ENCODE measurements around the gene SUPT3H. TPM values are rescaled to one million over a fixed set of nuclear protein-coding genes. Genes with fewer than 3 reads are reported as not detected.

The SUPT3H gene
- total RNA-seq, 2 experiments from 2014 or later: 8.2 to 11.7 TPM

DNA sequence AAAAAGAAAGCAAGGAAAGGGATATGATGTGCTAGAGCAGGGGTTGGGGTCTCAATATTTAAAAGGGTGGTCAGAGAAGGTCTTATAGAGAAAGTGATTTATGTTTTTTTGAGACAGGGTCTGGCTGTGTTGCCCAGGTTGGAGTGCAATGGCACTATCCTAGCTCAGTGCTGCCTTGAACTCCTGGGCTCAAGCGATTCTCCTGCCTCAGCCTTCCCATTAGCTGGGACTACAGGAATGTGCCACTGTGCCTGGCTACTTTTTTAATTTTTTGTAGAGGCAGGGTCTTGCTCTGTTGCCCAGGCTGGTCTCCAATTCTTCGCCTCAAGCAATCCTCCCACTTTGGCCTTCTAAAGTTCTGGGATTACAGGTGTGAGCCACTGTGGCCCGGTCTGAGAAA, 557.0 kb downstream of the SUPT3H start:
- Mint-ChIP-seq H3K36me3 (peaks cover 24% of the 10 kb centered on the region), H3K9me3 (ENCODE audit: low read depth) (peaks cover 7% of the 10 kb centered on the region), H3K27ac (no peak overlapping the region), H3K4me3 (no peak overlapping the region), H3K27me3 (no peaks in the 10 kb centered on the region), H3K4me1 (no peaks in the 10 kb centered on the region)
- CTCF ChIA-PET: interaction anchor here (1.1 to 1.3 kb wide), 2 partner anchors 92 to 708 kb away, joined by 3 read pairs; no protein-coding TSS in a partner anchor
- DNase-seq (no peak), ATAC-seq (no peak)

DNA sequence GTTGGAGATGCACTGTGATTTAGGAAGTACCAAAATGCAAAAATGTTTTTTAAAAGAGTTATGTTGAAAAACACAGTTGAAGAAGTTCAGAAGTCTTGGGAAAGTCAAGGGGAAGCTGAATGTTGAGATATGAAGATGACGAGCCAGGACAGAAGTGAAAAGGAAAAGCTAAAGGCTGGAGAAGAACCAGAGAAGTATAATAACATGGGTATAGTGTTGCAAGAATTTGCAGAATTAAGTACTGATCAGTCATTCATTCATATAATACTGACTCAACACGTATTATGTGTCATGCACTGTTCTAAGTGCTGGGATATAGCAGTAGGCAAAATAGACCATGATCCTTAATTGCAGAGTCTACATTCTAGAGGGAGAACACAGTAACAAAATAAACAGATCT, 557.4 kb downstream of the SUPT3H start:
- ATAC-seq (no peak), DNase-seq (no peak)
- no peak overlapping the region for H3K4me3 Mint-ChIP-seq
- no peaks in the 10 kb centered on the region for H3K27me3 Mint-ChIP-seq
- H3K4me1 Mint-ChIP-seq: no peaks in the 10 kb centered on the region
- peaks cover 21% of the 10 kb centered on the region for H3K36me3 Mint-ChIP-seq
- no peak overlapping the region for H3K27ac Mint-ChIP-seq
- peaks cover 7% of the 10 kb centered on the region for H3K9me3 Mint-ChIP-seq (ENCODE audit: low read depth)
- CTCF ChIA-PET: interaction anchor here (1.3 kb wide), 1 partner anchor 92 kb away, joined by 3 read pairs; no protein-coding TSS in a partner anchor

- no peaks in the 10 kb centered on the region for H3K27me3 Mint-ChIP-seq
- H3K9me3 Mint-ChIP-seq (ENCODE audit: low read depth): peaks cover under 1% of the 10 kb centered on the region
- H3K27ac Mint-ChIP-seq: no peak overlapping the region
- no peak overlapping the region for H3K4me3 Mint-ChIP-seq
- ATAC-seq: no peak
- DNase-seq: no peak
- CTCF ChIA-PET: interaction anchor here (0.7 kb wide), 1 partner anchor 579 kb away, joined by 3 read pairs; no protein-coding TSS in a partner anchor
- peaks cover 13% of the 10 kb centered on the region for H3K4me1 Mint-ChIP-seq
- peaks cover 20% of the 10 kb centered on the region for H3K36me3 Mint-ChIP-seq
Observed at GRCh38 chr6:44811456-44811855, 566.3 kb downstream of the SUPT3H start.

- CTCF ChIA-PET: no interaction called here
- no peak for DNase-seq
- no peaks in the 10 kb centered on the region for H3K9me3 Mint-ChIP-seq (ENCODE audit: low read depth)
- H3K36me3 Mint-ChIP-seq: peaks cover 18% of the 10 kb centered on the region
- no peaks in the 10 kb centered on the region for H3K27me3 Mint-ChIP-seq
- H3K27ac Mint-ChIP-seq: no peak overlapping the region
- peaks cover 13% of the 10 kb centered on the region for H3K4me1 Mint-ChIP-seq
- H3K4me3 Mint-ChIP-seq: no peak overlapping the region
- no peak for ATAC-seq
Observed at GRCh38 chr6:44809258-44809657, 568.5 kb downstream of the SUPT3H start.

DNA sequence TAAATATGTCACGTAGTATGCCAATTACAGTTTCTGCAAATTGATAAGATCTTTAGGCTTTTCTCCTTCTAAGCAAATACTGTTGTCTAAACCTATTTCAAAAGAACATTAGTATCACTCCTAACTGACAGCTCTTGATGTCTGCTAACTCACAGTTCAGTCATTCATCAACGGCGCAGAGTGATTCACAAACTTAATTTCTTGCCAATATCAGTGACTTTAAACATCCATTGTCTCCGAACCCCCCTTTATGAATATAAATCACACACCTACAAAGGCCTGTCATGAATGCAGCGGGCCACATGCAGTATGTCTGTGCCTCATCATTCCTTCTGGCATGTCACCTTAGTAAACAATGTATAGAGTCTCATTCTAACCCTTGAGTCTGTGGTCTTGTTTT, 569.6 kb downstream of the SUPT3H start:
- Mint-ChIP-seq H3K27me3 (no peaks in the 10 kb centered on the region), H3K36me3 (peaks cover 14% of the 10 kb centered on the region), H3K4me3 (no peak overlapping the region), H3K9me3 (ENCODE audit: low read depth) (no peaks in the 10 kb centered on the region), H3K27ac (no peak overlapping the region), H3K4me1 (peaks cover 13% of the 10 kb centered on the region)
- CTCF ChIA-PET: no interaction called here
- DNase-seq: no peak
- no peak for ATAC-seq

DNA sequence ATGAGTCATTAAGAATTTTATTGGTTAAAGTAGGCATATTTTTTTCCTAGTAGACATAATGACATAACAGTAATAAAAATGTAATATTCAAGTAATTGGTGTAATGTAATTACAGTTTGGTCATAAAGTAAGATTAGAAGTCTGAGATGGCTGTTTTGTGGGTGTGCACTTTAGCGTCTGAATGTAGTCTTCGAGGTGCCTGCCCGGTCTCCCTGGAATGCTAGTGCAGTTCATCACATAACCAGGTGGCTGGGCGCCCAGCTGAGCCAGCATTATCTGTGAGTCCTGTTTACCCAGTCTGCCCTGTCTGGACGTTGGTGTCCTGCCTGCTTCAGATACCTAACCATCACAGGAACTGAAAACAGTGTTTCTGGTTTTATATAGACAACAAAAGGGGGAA, 571.1 kb downstream of the SUPT3H start:
- no peak for ATAC-seq
- Mint-ChIP-seq H3K36me3 (peaks cover 9% of the 10 kb centered on the region), H3K4me1 (peaks cover 11% of the 10 kb centered on the region), H3K9me3 (ENCODE audit: low read depth) (no peaks in the 10 kb centered on the region), H3K27me3 (no peaks in the 10 kb centered on the region), H3K4me3 (no peak overlapping the region), H3K27ac (no peak overlapping the region)
- DNase-seq: no peak
- CTCF ChIA-PET: no interaction called here

DNA sequence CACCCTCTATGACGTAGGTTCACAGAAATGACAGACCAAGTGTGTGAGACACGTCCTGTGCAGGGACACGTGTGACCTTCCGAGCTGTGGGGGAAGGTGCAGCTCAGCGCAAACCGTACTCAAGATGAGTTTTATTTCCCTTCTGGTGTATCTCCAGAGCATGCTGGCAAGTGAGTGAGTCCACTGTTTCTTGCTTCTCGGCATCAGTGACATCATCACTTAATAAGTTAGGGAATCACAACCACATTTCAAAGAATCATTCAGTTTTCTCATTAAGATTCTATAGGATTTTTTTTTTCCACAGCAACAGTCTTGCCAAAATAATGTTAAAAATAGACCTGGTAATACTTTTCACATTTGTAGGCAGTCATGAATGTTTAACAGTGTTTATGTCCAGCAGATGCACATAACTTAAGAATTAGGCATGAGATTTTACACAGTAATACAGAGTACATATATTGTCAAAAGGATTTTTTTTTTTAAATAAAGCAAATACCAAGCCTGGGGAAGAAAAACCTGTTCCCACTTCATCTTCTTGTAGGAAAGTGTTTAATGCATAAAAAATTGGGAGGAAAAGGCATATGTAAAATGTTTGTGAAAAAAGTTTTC, 572.4 kb downstream of the SUPT3H start:
- DNase-seq (no peak), ATAC-seq (no peak)
- Mint-ChIP-seq H3K36me3 (peaks cover 9% of the 10 kb centered on the region), H3K27ac (no peak overlapping the region), H3K27me3 (no peaks in the 10 kb centered on the region), H3K4me1 (peaks cover 3% of the 10 kb centered on the region), H3K9me3 (ENCODE audit: low read depth) (no peaks in the 10 kb centered on the region), H3K4me3 (no peak overlapping the region)
- CTCF ChIA-PET: no interaction called here

- H3K4me3 Mint-ChIP-seq: no peak overlapping the region
- H3K9me3 Mint-ChIP-seq (ENCODE audit: low read depth): no peaks in the 10 kb centered on the region
- no peak overlapping the region for H3K27ac Mint-ChIP-seq
- peaks cover 7% of the 10 kb centered on the region for H3K36me3 Mint-ChIP-seq
- ATAC-seq (no peak), DNase-seq (no peak)
- peaks cover 2% of the 10 kb centered on the region for H3K27me3 Mint-ChIP-seq
- H3K4me1 Mint-ChIP-seq: peaks cover 3% of the 10 kb centered on the region
- CTCF ChIA-PET: no interaction called here
Observed at GRCh38 chr6:44804546-44805159, 573.1 kb downstream of the SUPT3H start.

GRCh38 chr6:44804016-44804415, 573.7 kb downstream of the SUPT3H start:
- ATAC-seq: no peak
- H3K27ac Mint-ChIP-seq: no peak overlapping the region
- no peak for DNase-seq
- H3K4me1 Mint-ChIP-seq: no peaks in the 10 kb centered on the region
- H3K4me3 Mint-ChIP-seq: no peak overlapping the region
- peaks cover 4% of the 10 kb centered on the region for H3K27me3 Mint-ChIP-seq
- H3K9me3 Mint-ChIP-seq (ENCODE audit: low read depth): no peaks in the 10 kb centered on the region
- peaks cover 4% of the 10 kb centered on the region for H3K36me3 Mint-ChIP-seq
- CTCF ChIA-PET: no interaction called here

GRCh38 chr6:44800784-44801592, 576.7 kb downstream of the SUPT3H start:
- Mint-ChIP-seq H3K4me3 (no peak overlapping the region), H3K9me3 (ENCODE audit: low read depth) (no peaks in the 10 kb centered on the region), H3K27ac (no peak overlapping the region), H3K36me3 (no peaks in the 10 kb centered on the region), H3K4me1 (no peaks in the 10 kb centered on the region), H3K27me3 (peaks cover 4% of the 10 kb centered on the region)
- ATAC-seq (no peak), DNase-seq (no peak)
- CTCF ChIA-PET: no interaction called here

DNA sequence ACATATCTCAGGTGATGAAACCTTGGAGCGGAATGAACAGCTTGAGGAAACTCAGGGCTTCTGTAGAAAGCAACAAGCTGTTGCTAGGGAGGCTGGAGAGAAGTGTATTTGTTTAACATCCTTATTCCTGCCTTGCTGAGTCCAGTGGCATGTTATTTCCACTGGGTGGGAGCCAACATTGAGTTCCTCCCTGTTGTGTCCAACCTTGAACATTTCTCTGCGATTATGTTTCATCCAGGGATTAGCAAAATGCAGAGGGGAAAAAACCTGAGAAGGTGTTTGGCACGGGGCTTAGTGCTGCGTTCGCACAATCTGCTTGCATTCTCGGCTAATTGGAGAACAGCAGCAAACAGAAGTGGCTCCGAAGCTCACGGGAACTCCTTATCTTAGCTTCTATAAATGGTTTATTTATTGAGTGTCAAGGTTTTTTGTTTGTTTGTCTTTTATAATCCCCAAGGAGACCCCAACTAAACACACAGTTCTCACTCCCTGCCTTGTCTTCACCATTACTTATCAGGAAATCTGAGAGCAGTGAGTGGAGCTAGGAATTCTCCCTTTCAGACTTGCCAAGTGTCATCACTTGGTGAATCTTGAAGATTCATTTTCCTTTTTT, 577.5 kb downstream of the SUPT3H start:
- DNase-seq (no peak), ATAC-seq (no peak)
- Mint-ChIP-seq H3K9me3 (ENCODE audit: low read depth) (no peaks in the 10 kb centered on the region), H3K27me3 (peaks cover 4% of the 10 kb centered on the region), H3K36me3 (no peaks in the 10 kb centered on the region), H3K27ac (no peak overlapping the region), H3K4me3 (no peak overlapping the region), H3K4me1 (no peaks in the 10 kb centered on the region)
- CTCF ChIA-PET: no interaction called here

DNA sequence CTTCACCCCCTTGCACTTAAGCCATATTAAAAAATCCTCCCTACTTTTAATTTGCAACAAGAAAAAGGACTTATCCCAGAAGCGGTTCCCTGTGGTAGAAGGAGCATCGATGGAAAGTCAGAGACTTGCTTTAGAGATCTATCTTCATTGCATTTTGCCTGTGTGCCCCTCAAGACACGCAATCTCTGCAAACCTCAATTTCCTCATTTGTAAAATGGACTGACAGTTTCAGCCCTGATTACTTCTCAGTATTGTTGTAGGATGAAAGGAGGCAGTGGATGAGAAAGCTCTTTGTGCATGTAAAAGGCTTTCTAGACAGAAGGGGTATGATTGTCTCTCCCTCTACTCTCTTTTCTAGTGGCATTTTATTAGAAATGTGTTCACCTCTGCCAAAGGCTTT, 580.0 kb downstream of the SUPT3H start:
- peaks cover 4% of the 10 kb centered on the region for H3K27me3 Mint-ChIP-seq
- no peaks in the 10 kb centered on the region for H3K4me1 Mint-ChIP-seq
- no peak for DNase-seq
- H3K27ac Mint-ChIP-seq: no peak overlapping the region
- no peaks in the 10 kb centered on the region for H3K9me3 Mint-ChIP-seq (ENCODE audit: low read depth)
- CTCF ChIA-PET: no interaction called here
- no peak for ATAC-seq
- no peaks in the 10 kb centered on the region for H3K36me3 Mint-ChIP-seq
- no peak overlapping the region for H3K4me3 Mint-ChIP-seq

- Mint-ChIP-seq H3K36me3 (no peaks in the 10 kb centered on the region), H3K4me3 (no peak overlapping the region), H3K27ac (no peak overlapping the region), H3K9me3 (ENCODE audit: low read depth) (peaks cover 2% of the 10 kb centered on the region), H3K4me1 (no peaks in the 10 kb centered on the region), H3K27me3 (peaks cover 4% of the 10 kb centered on the region)
- DNase-seq: no peak
- CTCF ChIA-PET: no interaction called here
- ATAC-seq: no peak
Observed at GRCh38 chr6:44795326-44795725, 582.4 kb downstream of the SUPT3H start.
